SJSA1 (cell line): Measurements from ENCODE around the gene ARHGEF28. TPM values are rescaled to one million over a fixed set of nuclear protein-coding genes. Genes with fewer than 3 reads are reported as not detected.

ENCODE experiments used
- DNase-seq, 2 experiments: peaks; one replicate each; pipeline ENCODE4 v3.0.0-alpha.2; 2015 to 2020; ENCODE audit warnings: low spot score in 2 of 2, low read depth in 1 of 2
- H3K27ac ChIP-seq: fragments of 250-450 bp; sonication (Bioruptor Pico); 2 replicates; pipeline ENCODE4 v1.5.1; 2020; ENCODE audit warnings: mild to moderate bottlenecking, moderate library complexity
- H3K27me3 ChIP-seq: fragments of 250-450 bp; sonication (Bioruptor Pico); replicated peaks from 2 replicates; pipeline ENCODE4 v1.5.1; 2020; ENCODE audit warnings: mild to moderate bottlenecking, moderate library complexity
- H3K36me3 ChIP-seq: fragments of 250-450 bp; sonication (Bioruptor Pico); 2 replicates; pipeline ENCODE4 v1.5.1; 2020; ENCODE audit warnings: mild to moderate bottlenecking
- H3K4me1 ChIP-seq: fragments of 250-450 bp; sonication (Bioruptor Pico); replicated peaks from 2 replicates; pipeline ENCODE4 v1.6.1; 2021; ENCODE audit warnings: mild to moderate bottlenecking
- H3K4me3 ChIP-seq: fragments of 250-450 bp; sonication (Bioruptor Pico); 2 replicates; pipeline ENCODE4 v1.5.1; 2020; ENCODE audit warnings: mild to moderate bottlenecking
- H3K9me3 ChIP-seq: fragments of 250-450 bp; sonication (Bioruptor Pico); replicated peaks from 2 replicates; pipeline ENCODE4 v1.5.1; 2020; ENCODE audit warnings: mild to moderate bottlenecking
- total RNA-seq: library from RNA; depleted of rRNA; stranded (reverse); fragments of >200 nt; shearing (Covaris generic); gene quantifications from 2 replicates; pipeline ENCODE4 v1.2.3, GENCODE V29; 2014

ARHGEF28 gene
- total RNA-seq, 1 experiment from 2014 or later: 20.2 TPM

DNA sequence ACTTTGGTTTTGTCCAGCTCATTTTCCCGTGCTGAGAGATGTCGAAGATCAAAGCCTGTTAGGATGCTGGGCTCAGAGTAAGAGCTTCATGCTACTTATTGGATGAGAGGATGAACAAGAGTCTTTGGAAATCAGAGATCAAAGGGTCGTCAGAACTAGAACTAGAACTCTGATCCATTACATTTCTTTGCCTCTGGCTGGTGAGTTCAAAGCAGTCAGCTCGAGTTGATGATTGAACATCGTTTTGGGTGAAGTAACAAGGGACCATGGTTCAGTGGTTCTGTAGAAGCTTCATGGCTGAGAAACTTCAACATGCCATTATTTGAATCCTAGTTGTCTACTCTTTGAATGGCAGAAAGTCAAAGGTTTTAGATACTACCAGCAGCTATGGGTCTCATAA, 320.3 kb downstream of the ARHGEF28 start:
- Histone ChIP-seq H3K27ac (no peak overlapping the region), H3K27me3 (no peaks in the 10 kb centered on the region), H3K4me3 (no peak overlapping the region), H3K9me3 (no peaks in the 10 kb centered on the region), H3K36me3 (peaks cover 5% of the 10 kb centered on the region), H3K4me1 (peaks cover 29% of the 10 kb centered on the region)
- DNase-seq: no peak

DNA sequence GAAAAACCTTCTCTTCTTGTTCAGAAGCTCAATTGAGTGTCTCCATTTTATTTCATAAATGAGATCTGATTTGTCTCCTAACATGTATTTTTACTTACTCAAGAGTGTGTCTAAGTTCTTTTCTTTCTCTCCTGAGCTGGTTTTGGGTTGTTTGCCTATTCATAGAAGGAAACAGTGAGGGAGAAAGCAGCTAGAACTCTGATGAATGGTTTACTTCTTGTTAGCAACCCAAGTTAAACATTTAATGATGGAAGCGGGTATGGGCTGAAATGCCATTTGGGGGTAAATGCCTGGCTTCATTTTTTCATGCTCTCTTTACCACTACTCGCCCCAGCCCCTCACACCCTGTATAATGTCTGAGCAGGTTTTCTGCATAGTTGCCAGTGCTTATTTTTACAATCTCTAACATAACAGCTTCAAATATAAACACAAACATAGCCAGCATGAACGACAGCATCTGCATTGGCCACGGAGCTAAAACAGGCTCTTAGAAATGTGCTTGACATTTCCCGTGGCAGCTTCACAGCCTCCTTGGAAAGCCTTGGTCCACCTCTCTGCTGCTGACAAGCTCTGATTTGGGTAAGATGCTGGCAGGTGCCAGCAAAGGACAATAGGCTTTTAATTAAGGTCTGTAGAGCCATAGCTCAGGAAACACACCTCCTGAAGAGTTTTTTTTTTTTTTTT, 321.1 kb downstream of the ARHGEF28 start:
- Histone ChIP-seq H3K4me1 (peaks cover 29% of the 10 kb centered on the region), H3K4me3 (no peak overlapping the region), H3K27ac (no peak overlapping the region), H3K36me3 (peaks cover 4% of the 10 kb centered on the region), H3K27me3 (no peaks in the 10 kb centered on the region), H3K9me3 (no peaks in the 10 kb centered on the region)
- peak in 1 of 2 experiments; percentile 37 for DNase-seq

DNA sequence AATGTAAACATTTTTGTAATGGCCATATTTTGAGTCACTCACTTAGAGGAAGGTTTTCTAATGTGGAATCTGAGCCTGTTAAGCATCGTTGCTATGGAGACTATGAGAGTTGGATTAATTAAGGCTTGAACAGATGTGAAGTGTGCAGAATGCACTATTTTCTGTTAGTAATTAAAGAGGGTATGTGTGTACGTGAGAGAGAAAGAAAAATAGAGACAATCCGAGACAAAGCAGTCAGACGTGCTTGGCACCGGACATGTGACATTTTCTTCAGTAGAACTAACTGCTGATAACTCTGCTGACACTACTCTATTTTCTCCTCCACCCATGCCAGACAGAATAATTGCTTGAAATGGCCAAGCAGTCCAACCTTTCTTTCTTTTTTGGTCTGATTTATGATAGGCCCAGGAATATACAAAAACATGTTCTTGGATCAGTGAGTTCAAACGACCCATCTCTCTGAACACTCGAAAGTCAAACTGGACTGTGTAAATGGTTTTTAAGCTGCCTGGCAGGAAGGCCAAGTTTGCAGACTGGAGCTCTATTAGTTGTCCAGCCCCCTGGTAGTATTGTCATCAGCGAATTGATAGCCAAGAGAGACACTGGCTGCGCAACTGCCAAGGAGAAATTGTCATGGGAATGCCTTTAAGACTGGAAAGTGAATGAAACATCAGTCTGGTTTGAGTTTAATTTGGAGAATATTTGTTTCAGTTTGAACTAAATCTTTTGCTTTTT, 322.1 kb downstream of the ARHGEF28 start:
- H3K27me3 ChIP-seq: no peaks in the 10 kb centered on the region
- no peaks in the 10 kb centered on the region for H3K9me3 ChIP-seq
- H3K36me3 ChIP-seq: peaks cover 4% of the 10 kb centered on the region
- DNase-seq: no peak
- H3K4me1 ChIP-seq: peaks cover 29% of the 10 kb centered on the region
- H3K4me3 ChIP-seq: no peak overlapping the region
- H3K27ac ChIP-seq: no peak overlapping the region

DNA sequence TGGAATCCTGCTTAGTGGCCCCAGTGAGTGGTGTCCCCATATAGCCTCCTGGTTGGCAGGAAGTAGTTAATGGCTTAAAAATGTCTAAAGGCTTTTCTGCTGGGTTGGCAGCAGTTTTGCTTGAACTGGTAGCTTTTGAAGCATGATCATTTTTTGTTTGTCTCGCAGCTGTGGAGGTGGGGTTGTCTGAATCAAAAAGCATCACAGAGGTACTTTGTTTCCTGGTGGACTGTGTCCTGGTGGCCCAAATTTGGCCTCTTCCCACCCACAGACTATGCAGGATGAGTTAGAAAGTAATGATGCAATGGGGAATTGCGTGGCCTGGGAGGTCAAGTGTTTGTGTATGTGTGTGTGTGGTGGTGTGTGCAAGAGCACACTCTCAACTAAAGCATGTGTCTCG, 322.7 kb downstream of the ARHGEF28 start:
- no peaks in the 10 kb centered on the region for H3K36me3 ChIP-seq
- H3K27me3 ChIP-seq: no peaks in the 10 kb centered on the region
- peak in 1 of 2 experiments; percentile 20 for DNase-seq
- peaks cover 29% of the 10 kb centered on the region for H3K4me1 ChIP-seq
- no peaks in the 10 kb centered on the region for H3K9me3 ChIP-seq
- H3K4me3 ChIP-seq: no peak overlapping the region
- H3K27ac ChIP-seq: no peak overlapping the region

DNA sequence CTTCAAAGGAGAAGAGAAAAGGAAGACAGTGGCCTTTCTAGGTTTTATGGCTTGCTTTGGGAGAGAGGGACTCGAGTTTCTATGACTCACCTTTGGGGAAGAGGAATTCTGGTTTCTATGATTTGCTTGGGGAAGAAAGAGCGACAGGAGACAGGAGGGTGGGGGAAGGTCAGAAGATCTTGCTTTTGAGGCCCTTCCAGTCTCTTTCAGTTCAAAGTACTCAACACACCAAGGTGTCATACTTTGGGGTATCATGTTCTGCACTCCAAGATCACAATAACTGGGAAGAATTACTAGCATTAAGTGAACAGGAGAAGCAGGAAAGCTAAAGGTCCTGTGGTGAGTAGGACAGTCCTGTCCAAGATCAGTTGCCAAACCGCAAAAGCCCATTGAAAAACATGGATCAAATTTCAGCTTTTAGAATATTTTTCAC, 324.5 kb downstream of the ARHGEF28 start:
- H3K4me1 ChIP-seq: peaks cover 29% of the 10 kb centered on the region
- H3K4me3 ChIP-seq: no peak overlapping the region
- H3K27me3 ChIP-seq: no peaks in the 10 kb centered on the region
- H3K9me3 ChIP-seq: no peaks in the 10 kb centered on the region
- no peaks in the 10 kb centered on the region for H3K36me3 ChIP-seq
- no peak overlapping the region for H3K27ac ChIP-seq
- no peak for DNase-seq

DNA sequence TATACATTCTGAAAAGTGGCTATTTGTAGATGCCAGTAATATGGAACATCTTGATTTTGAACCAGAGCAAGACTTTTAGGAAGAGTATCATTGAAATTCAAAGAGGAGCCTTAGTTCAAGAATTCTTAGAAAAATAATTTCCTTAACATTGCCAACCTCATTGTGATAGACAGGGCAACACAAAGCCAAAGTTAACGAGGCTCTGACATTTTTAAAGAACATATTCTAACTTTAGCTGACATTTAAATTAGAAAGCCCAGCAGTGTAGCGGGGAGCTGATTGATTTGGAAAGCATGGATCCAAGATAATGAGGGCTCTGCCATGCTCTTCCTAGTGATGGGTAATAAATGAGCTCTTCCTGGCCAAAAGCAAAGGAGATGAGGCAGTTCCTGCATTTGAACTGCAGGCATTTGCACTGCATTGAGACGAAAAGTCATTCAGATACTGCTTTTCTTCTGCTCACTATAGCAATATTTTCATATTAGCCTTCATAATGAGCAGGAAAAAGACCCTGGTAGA, 325.0 kb downstream of the ARHGEF28 start:
- Histone ChIP-seq H3K4me1 (peaks cover 29% of the 10 kb centered on the region), H3K27ac (no peak overlapping the region), H3K36me3 (no peaks in the 10 kb centered on the region), H3K9me3 (no peaks in the 10 kb centered on the region), H3K27me3 (no peaks in the 10 kb centered on the region), H3K4me3 (no peak overlapping the region)
- no peak for DNase-seq

DNA sequence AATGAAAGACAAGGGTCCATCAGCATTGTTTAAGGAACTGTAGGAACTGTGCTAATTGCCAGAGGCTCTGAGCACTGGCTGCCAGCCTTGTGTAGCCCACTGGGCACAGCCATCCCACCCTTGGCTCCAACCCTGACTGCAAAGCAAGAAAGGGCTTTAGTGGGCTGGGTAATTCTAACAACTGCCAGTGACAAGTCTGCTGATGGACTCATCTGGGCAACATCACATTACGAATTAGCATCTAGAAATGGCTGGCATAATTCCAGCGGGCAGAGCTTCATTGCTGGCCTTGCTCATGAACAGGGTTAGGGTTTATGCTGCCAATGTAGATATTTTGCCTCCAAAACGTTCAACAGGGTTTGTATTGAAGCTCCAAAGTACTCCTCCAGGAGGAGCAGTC, 326.9 kb downstream of the ARHGEF28 start:
- Histone ChIP-seq H3K4me1 (peaks cover 19% of the 10 kb centered on the region), H3K4me3 (no peak overlapping the region), H3K9me3 (no peaks in the 10 kb centered on the region), H3K36me3 (no peaks in the 10 kb centered on the region), H3K27me3 (no peaks in the 10 kb centered on the region), H3K27ac (no peak overlapping the region)
- DNase-seq: no peak

DNA sequence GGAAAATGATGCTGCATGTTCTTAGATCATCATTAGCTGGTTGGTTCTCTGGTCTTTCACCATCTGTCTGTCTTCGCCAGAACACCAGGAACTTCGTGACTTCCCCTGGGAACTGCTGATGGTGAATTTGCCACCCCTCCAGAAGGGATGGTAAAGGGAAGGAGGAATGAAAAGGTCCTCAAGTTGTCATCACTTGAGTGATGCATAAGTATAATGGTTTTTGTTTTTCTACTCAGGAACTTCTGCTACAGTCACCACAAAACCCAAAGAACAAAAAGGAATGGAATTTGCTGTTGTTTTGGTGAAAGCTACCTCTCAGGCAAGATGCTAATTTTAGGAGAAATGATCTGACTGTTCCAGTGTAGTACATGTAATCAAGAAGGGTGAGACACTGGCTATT, 328.4 kb downstream of the ARHGEF28 start:
- DNase-seq: no peak
- no peak overlapping the region for H3K4me3 ChIP-seq
- no peaks in the 10 kb centered on the region for H3K36me3 ChIP-seq
- no peak overlapping the region for H3K27ac ChIP-seq
- no peaks in the 10 kb centered on the region for H3K9me3 ChIP-seq
- no peaks in the 10 kb centered on the region for H3K27me3 ChIP-seq
- peaks cover 6% of the 10 kb centered on the region; the same call in 1 of the 2 replicates for H3K4me1 ChIP-seq

DNA sequence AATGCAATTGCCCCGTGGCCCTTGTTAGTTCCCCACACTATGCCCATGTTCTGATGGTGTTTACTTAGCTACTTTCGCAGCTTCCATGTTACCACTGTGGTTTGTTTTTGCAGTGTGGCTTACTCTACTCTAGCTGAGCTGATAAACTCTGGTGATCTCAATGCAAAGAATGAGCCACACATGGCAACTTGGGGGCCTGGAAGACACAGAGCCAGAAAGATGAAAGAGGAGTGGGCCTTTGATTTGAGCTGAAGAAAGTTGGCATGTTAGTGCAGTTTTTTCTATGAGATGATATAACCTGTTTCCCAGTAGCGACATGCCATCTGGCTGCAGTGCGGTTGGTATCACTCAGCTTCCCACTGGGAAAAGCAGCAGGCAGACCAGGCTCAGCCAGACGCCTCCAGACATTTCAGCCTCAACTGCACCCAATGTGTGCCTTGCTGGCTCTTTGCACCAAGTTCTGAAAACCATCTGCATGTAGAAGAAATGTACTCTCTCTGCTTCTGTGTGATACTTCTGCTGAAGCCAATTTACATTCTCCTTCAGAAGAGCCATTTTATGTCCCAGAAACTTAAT, 329.4 kb downstream of the ARHGEF28 start:
- Histone ChIP-seq H3K27ac (no peak overlapping the region), H3K27me3 (no peaks in the 10 kb centered on the region), H3K9me3 (no peaks in the 10 kb centered on the region), H3K36me3 (no peaks in the 10 kb centered on the region), H3K4me3 (no peak overlapping the region), H3K4me1 (peaks cover 3% of the 10 kb centered on the region; the same call in 1 of the 2 replicates)
- DNase-seq: no peak

DNA sequence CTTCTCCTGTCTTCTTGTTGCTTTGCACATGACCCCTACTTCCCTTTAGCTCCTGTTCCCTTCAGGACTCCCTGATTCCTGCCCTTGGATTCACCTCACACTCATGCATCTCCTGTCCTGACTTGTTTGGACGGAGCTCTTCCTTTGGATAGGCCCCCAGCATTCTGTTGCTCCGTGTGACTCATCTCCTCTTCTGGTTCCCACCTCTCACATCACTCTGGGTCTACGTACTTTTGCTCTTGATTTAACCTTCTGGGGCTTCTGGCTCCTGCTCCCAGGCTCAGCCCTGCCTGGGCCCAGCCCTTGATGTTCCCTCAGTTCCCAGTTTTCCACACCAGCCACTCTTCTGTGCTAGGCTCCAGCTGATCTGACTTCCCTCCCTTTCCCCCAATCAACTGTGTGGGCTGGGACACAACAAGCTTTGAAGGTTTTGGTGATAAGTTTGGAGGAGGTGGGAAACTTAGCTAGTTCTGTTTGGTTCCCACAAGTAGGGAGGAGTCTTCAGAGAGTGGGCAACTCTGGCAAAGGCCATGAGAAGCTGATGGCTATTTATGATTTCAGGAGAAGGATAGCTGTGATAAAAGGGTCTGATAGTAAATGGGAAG, 331.5 kb downstream of the ARHGEF28 start:
- H3K4me3 ChIP-seq: no peak overlapping the region
- H3K9me3 ChIP-seq: no peaks in the 10 kb centered on the region
- no peaks in the 10 kb centered on the region for H3K36me3 ChIP-seq
- no peaks in the 10 kb centered on the region for H3K4me1 ChIP-seq
- DNase-seq: no peak
- H3K27ac ChIP-seq: no peak overlapping the region
- no peaks in the 10 kb centered on the region for H3K27me3 ChIP-seq

DNA sequence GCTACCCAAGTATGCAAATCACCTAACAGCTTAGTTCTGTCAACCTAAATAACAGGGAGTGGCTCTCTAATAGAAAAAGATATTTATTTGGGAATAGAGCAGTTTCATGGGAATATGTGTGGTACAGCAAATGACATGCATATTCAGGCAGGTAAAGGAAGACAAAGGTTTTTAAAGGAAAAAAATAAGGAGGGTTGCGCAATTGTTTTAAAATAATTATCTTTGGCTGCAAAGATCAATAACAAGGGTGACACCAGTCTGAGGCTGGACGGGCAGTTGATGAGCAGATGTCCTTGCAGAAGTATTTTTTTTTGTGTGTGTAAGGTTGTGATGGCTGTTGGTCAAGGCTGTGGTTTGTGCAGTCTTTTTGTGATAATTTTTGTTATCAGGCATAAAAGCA, 332.0 kb downstream of the ARHGEF28 start:
- DNase-seq: no peak
- Histone ChIP-seq H3K9me3 (no peaks in the 10 kb centered on the region), H3K27ac (no peak overlapping the region), H3K4me3 (no peak overlapping the region), H3K4me1 (no peaks in the 10 kb centered on the region), H3K36me3 (no peaks in the 10 kb centered on the region), H3K27me3 (no peaks in the 10 kb centered on the region)

DNA sequence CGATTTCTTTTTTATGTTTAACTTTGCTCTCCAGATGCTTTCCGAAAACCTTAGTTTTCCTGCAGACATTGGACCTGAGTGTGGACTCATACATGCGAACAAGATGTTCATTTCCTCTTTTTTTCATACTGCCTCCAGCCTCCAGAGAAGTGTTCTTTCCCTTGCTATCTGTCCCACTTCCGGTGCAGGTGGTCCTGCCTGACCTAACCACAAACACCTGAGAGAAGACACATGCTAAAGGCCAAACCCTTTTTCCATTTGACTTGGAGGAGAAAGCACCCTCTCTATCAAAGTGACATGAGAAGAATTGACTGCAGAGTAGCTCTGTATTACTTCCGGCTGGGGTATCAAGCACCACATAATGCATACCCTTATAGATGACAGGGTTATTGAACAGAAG, 334.0 kb downstream of the ARHGEF28 start:
- Histone ChIP-seq H3K27me3 (no peaks in the 10 kb centered on the region), H3K9me3 (no peaks in the 10 kb centered on the region), H3K27ac (no peak overlapping the region), H3K4me3 (no peak overlapping the region), H3K4me1 (no peaks in the 10 kb centered on the region), H3K36me3 (no peaks in the 10 kb centered on the region)
- DNase-seq: no peak

DNA sequence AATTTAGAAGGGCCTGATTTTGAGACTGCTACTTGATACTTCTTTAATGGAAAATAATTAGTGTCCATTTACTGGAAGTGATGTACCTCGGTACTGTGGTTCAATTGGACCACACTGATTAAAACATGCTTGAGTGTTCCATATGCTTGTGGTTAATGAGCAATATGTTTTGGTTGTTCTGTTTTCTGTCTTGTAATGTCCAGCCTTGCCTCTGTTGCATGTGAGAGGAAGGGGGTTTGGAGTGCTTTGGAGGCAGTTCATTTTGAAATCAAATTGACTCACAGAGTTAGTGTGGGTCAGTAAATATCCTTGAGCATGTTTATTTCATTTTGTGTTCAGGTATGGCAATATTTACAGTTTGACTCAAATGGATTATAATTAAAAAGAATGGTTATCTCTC, 334.4 kb downstream of the ARHGEF28 start:
- no peaks in the 10 kb centered on the region for H3K27me3 ChIP-seq
- no peaks in the 10 kb centered on the region for H3K9me3 ChIP-seq
- no peaks in the 10 kb centered on the region for H3K4me1 ChIP-seq
- no peaks in the 10 kb centered on the region for H3K36me3 ChIP-seq
- H3K4me3 ChIP-seq: no peak overlapping the region
- no peak for DNase-seq
- H3K27ac ChIP-seq: no peak overlapping the region
